Stomach (tissue), 4 donors: ENCODE data around the gene DAND5.

Source experiments
- CTCF ChIP-seq, 7 experiments: fragments of 450-650 bp in 4 of 7; fragments of 200-600 bp in 3 of 7; sonication (generic) in 3 of 7; IDR thresholded peaks; one replicate each; pipeline ENCODE4 v1.5.1; 2016 to 2019; ENCODE audit warnings: antibody characterized with exemption in 7 of 7, control low read depth in 2 of 7, mild to moderate bottlenecking in 1 of 7
- EP300 ChIP-seq: sonication (generic); formaldehyde crosslinking; IDR thresholded peaks from one replicate; pipeline ENCODE4 v1.6.1; 2017; ENCODE audit warnings: antibody characterized with exemption
- POLR2A ChIP-seq, 4 donors: fragments of 450-650 bp; IDR thresholded peaks; one replicate each; pipeline ENCODE4 v1.6.1; 2016; ENCODE audit warnings: antibody characterized with exemption in 4 of 4, control low read depth in 2 of 4, mild to moderate bottlenecking in 1 of 4, moderate library complexity in 1 of 4
- POLR2AphosphoS5 ChIP-seq, 3 donors: sonication (generic); formaldehyde crosslinking; IDR thresholded peaks; one replicate each; pipeline ENCODE4 v1.6.1; 2016; ENCODE audit warnings: antibody characterized with exemption in 3 of 3

GRCh38 chr19:12969292-12969988 is at the start of gene DAND5:
- TF ChIP-seq CTCF (IDR thresholded peaks at IDR 0.05) (no peak), EP300 (no peak), POLR2A (IDR thresholded peaks at IDR 0.05) (no peak), POLR2AphosphoS5 (IDR thresholded peaks at IDR 0.05) (no peak)
